HepG2 (cell line): Measurements from ENCODE around the gene PSG6. TPM values are rescaled to one million over a fixed set of nuclear protein-coding genes. Genes with fewer than 3 reads are reported as not detected.
"Not testable (repeated sequence)": the region's sequence is repeated elsewhere in the genome, so short reads cannot be mapped to it uniquely, and the experiment has no call there.

Source experiments
- ATAC-seq: fragments of 200-7000 bp; cut with Tn5 transposase; 3 replicates; pipeline ENCODE4 v1.9.1; 2020; ENCODE audit warnings: mild to moderate bottlenecking, moderate library complexity
- BruUV-seq: library from RNA; stranded (reverse); fragments of 400-500 nt; replicated peaks from 2 replicates; lab custom pipeline; 2021; lab: Mats Ljungman, UMichigan
- CTCF ChIA-PET: fragments of 300-600 bp; formaldehyde crosslinking; extraction: SDS; loops from one replicate; lab custom pipeline; 2021; ENCODE audit warnings: low total read pairs, inconsistent platforms, low intra/inter-chr PET ratio; lab: Yijun Ruan, JAX
- POLR2A ChIA-PET: fragments of 350-600 bp; sonication (Branson Sonifier 250); formaldehyde crosslinking; loops from one replicate; lab custom pipeline; 2020; ENCODE audit warnings: antibody characterized with exemption, inconsistent platforms; lab: Yijun Ruan, JAX
- DNase-seq: peaks from one replicate; pipeline ENCODE4 v3.0.0-alpha.2; 2015; ENCODE audit warnings: low spot score
- FAIRE-seq: peaks from 3 replicates; lab custom pipeline; 2011; peaks lifted over from hg19 to GRCh38; lab: Jason Lieb, UNC
- H2AFZ ChIP-seq: one replicate; pipeline ENCODE4 v1.6.1; 2011; ENCODE audit warnings: low read length, inconsistent platforms
- H3K27ac ChIP-seq: fragments of 300-600 bp; 3 replicates; pipeline ENCODE4 v1.8.0; 2011; ENCODE audit warnings: mixed run types, mild to moderate bottlenecking, mixed read lengths, low read length, inconsistent platforms; ENCODE audit not compliant: insufficient read depth; ENCODE audit errors: extremely low read length
- H3K27me3 ChIP-seq, 2 experiments: fragments of 200-600 bp in 1 of 2; 2 replicates in 1 of 2; 3 replicates in 1 of 2; pipeline versions ENCODE4 v1.6.0 to v1.8.0; 2011; ENCODE audit warnings: low read length in 2 of 2, mild to moderate bottlenecking in 2 of 2, moderate library complexity in 2 of 2, inconsistent platforms in 1 of 2; ENCODE audit not compliant: insufficient read depth in 2 of 2, control insufficient read depth in 1 of 2
- H3K36me3 ChIP-seq, 2 experiments: fragments of 200-600 bp in 1 of 2; replicated peaks in 1 of 2; 2 replicates in 1 of 2; 3 replicates in 1 of 2; pipeline versions ENCODE4 v1.5.1 to v1.8.0; 2011; ENCODE audit warnings: low read length in 2 of 2, inconsistent platforms in 1 of 2; ENCODE audit not compliant: insufficient read depth in 2 of 2, control insufficient read depth in 1 of 2
- H3K4me1 ChIP-seq: 2 replicates; pipeline ENCODE4 v1.5.1; 2012; ENCODE audit warnings: low read length, inconsistent platforms; ENCODE audit not compliant: insufficient read depth
- H3K4me2 ChIP-seq: 2 replicates; pipeline ENCODE4 v1.6.0; 2011; ENCODE audit warnings: low read depth, low read length, inconsistent platforms
- H3K4me3 ChIP-seq, 3 experiments: fragments of 200-600 bp in 1 of 3; sonication (generic), shearing (Covaris generic) in 1 of 3; replicated peaks in 1 of 3; 2 replicates each; pipeline ENCODE4 v1.5.1; 2011 to 2016; ENCODE audit warnings: low read length in 3 of 3, inconsistent platforms in 2 of 3, low read depth in 2 of 3, mild to moderate bottlenecking in 2 of 3, control low read depth in 1 of 3, mixed read lengths in 1 of 3; ENCODE audit not compliant: insufficient read depth in 1 of 3
- H3K79me2 ChIP-seq: one replicate; pipeline ENCODE4 v1.6.1; 2011; ENCODE audit warnings: low read length, inconsistent platforms; ENCODE audit not compliant: insufficient read depth
- H3K9ac ChIP-seq: 2 replicates; pipeline ENCODE4 v1.6.0; 2011; ENCODE audit warnings: mild to moderate bottlenecking, low read depth, low read length, inconsistent platforms; ENCODE audit not compliant: insufficient read depth
- H3K9me3 ChIP-seq: 2 replicates; pipeline ENCODE4 v1.5.1; 2012; ENCODE audit warnings: mild to moderate bottlenecking, low read length
- H4K20me1 ChIP-seq: 2 replicates; pipeline ENCODE4 v1.6.0; 2011; ENCODE audit warnings: inconsistent platforms, mild to moderate bottlenecking, low read length, moderate library complexity; ENCODE audit not compliant: insufficient read depth
- ATF4 ChIP-seq, 2 experiments: fragments of 450-650 bp in 1 of 2; sonication (generic) in 1 of 2; formaldehyde crosslinking; IDR thresholded peaks; 2 replicates each; pipeline versions ENCODE4 v1.5.0 to v1.8.0; 2020 to 2022; ENCODE audit warnings: mild to moderate bottlenecking in 1 of 2, missing genetic modification reagents in 1 of 2
- BORCS8-MEF2B ChIP-seq: sonication (generic); formaldehyde crosslinking; IDR thresholded peaks from 2 replicates; pipeline ENCODE4 v1.8.0; 2022; ENCODE audit warnings: mild to moderate bottlenecking, missing genetic modification reagents
- CCDC6 ChIP-seq: sonication (generic); formaldehyde crosslinking; IDR thresholded peaks from 2 replicates; pipeline ENCODE4 v1.8.1; 2022; ENCODE audit warnings: mild to moderate bottlenecking, missing genetic modification reagents, moderate library complexity
- ELF3 ChIP-seq: IDR thresholded peaks from 2 replicates; pipeline ENCODE4 v1.6.1; 2016; ENCODE audit warnings: missing genetic modification reagents, missing compliant biosample characterization
- FOXK2 ChIP-seq: fragments of 450-650 bp; IDR thresholded peaks from 2 replicates; pipeline ENCODE4 v1.6.1; 2016
- SKIL ChIP-seq: sonication (generic); formaldehyde crosslinking; IDR thresholded peaks from 2 replicates; pipeline ENCODE4 v1.8.0; 2022; ENCODE audit warnings: missing genetic modification reagents, mild to moderate bottlenecking, moderate library complexity, borderline replicate concordance
- STAG1 ChIP-seq: sonication (generic); formaldehyde crosslinking; IDR thresholded peaks from 2 replicates; pipeline ENCODE4 v1.4.0; 2020; ENCODE audit warnings: missing genetic modification reagents
- WIZ ChIP-seq: sonication (generic); formaldehyde crosslinking; IDR thresholded peaks from 2 replicates; pipeline ENCODE4 v1.5.1; 2020; ENCODE audit warnings: mild to moderate bottlenecking, missing genetic modification reagents
- YEATS2 ChIP-seq: sonication (generic); formaldehyde crosslinking; IDR thresholded peaks from 2 replicates; pipeline ENCODE4 v1.4.0; 2020; ENCODE audit warnings: missing genetic modification reagents, borderline replicate concordance
- ZBTB3 ChIP-seq: sonication (generic); formaldehyde crosslinking; IDR thresholded peaks from 2 replicates; pipeline ENCODE4 v1.4.0; 2020; ENCODE audit warnings: low read depth, mild to moderate bottlenecking, moderate library complexity, missing genetic modification reagents, borderline replicate concordance
- ZBTB39 ChIP-seq: sonication (generic); formaldehyde crosslinking; IDR thresholded peaks from 2 replicates; pipeline ENCODE4 v1.5.0; 2020; ENCODE audit warnings: missing genetic modification reagents
- ZSCAN20 ChIP-seq: sonication (generic); formaldehyde crosslinking; IDR thresholded peaks from 2 replicates; pipeline ENCODE4 v1.4.0; 2020; ENCODE audit warnings: missing genetic modification reagents, mild to moderate bottlenecking, borderline replicate concordance
- ZSCAN30 ChIP-seq: sonication (generic); formaldehyde crosslinking; IDR thresholded peaks from 2 replicates; pipeline ENCODE4 v1.5.0; 2020; ENCODE audit warnings: mild to moderate bottlenecking, missing genetic modification reagents
- ZSCAN31 ChIP-seq: sonication (generic); formaldehyde crosslinking; IDR thresholded peaks from 2 replicates; pipeline ENCODE4 v1.5.0; 2020; ENCODE audit warnings: low read depth, mild to moderate bottlenecking, missing genetic modification reagents
- WGBS: methylation state at CpG from one replicate; pipeline ENCODE4 v1.1.6; 2017; ENCODE audit warnings: low lambda C conversion rate; 5-methylcytosine and 5-hydroxymethylcytosine counted together
- in situ Hi-C: cut with HindIII; loops from 2 replicates; pipeline ENCODE4 v1.10.0; 2017; ENCODE audit warnings: low pct_unique_long_range_greater_than_20kb; ENCODE audit not compliant: extremely low pct_ligation_motif_present
- intact Hi-C: fragments of 100-400 bp; cut with micrococcal nuclease; formaldehyde crosslinking; loops from one replicate; pipeline ENCODE4 v1.10.0; 2022; ENCODE audit not compliant: unreplicated experiment
- polyA plus RNA-seq, 8 experiments: library from polyadenylated mRNA; depleted of rRNA in 3 of 8; stranded (reverse) in 7 of 8; unstranded in 1 of 8; fragments of >200 nt; fragmentation: Illumina TruSeq in 4 of 8; extraction: Trizol in 4 of 8; gene quantifications; 2 replicates each; pipeline versions ENCODE4 v1.2.1 to v1.2.3, GENCODE V29; 2011 to 2016; ENCODE audit warnings: low read depth in 4 of 8, missing spikeins in 1 of 8, mixed read lengths in 1 of 8; ENCODE audit not compliant: insufficient read depth in 1 of 8
- total RNA-seq, 5 experiments: library from RNA; depleted of rRNA; stranded (reverse); fragments of >200 nt; fragmentation: Illumina TruSeq; extraction: Trizol; gene quantifications; 2 replicates each; pipeline ENCODE4 v1.2.3, GENCODE V29; 2016; ENCODE audit warnings: low read depth in 1 of 5

Gene PSG6
- total and polyA plus RNA-seq, 2 of the 13 experiments (the other 11 are each of a cell fraction or from before 2014, with no cell fraction given) = not detected

- ChIA-PET POLR2A (no interaction called here), CTCF (no interaction called here)
- Histone ChIP-seq H4K20me1 (no peaks in the 10 kb centered on the region), H3K36me3 (no peaks in the 10 kb centered on the region), H3K4me1 (no peaks in the 10 kb centered on the region), H3K4me3 (no peak within 1 kb of the TSS), H3K79me2 (no peaks in the 10 kb centered on the region), H3K9me3 (no peaks in the 10 kb centered on the region), H3K27ac (no peak within 1 kb of the TSS), H3K27me3 (no peaks in the 10 kb centered on the region), H3K4me2 (no peak within 1 kb of the TSS), H2AFZ (no peak within 1 kb of the TSS), H3K9ac (no peak within 1 kb of the TSS)
- no peak for DNase-seq
- ATAC-seq = no peak
- FAIRE-seq = no peak
- BruUV-seq = no TSS peak
- TF ChIP-seq SKIL (CRISPR knock-in tag) = no peak
- no peak for TF ChIP-seq ATF4 (CRISPR knock-in tag; IDR thresholded peaks at IDR 0.05)
- TF ChIP-seq ZSCAN31 = no peak
- TF ChIP-seq ZBTB3 (CRISPR knock-in tag) = no peak
- no peak for TF ChIP-seq ZBTB39 (CRISPR knock-in tag)
- TF ChIP-seq YEATS2 (CRISPR knock-in tag) = no peak
- no peak for TF ChIP-seq CCDC6 (CRISPR knock-in tag)
- TF ChIP-seq FOXK2 = no peak
- TF ChIP-seq STAG1 = no peak
- TF ChIP-seq ELF3 (CRISPR knock-in tag) = no peak
- TF ChIP-seq BORCS8-MEF2B (CRISPR knock-in tag) = no peak
- no peak for TF ChIP-seq ZSCAN30
- no peak for TF ChIP-seq WIZ (CRISPR knock-in tag)
- TF ChIP-seq ZSCAN20 = no peak
- intact Hi-C loops (loop anchor here (10.0 kb wide), 1 partner anchor 85 kb away; no protein-coding TSS in a partner anchor), in situ Hi-C loops (no loop called here)
- WGBS = 0% methylated on average over 2 of the region's 2 CpGs
Observed at GRCh38 chr19:42879613-42880012, 38.1 kb downstream of the PSG6 start, which contains the start of gene PSG1. Gene PSG1 (minus strand): TSS chr19:42879713. CDS start chr19:42879581, 132 bp downstream.

- H3K9ac ChIP-seq, H3K4me2 ChIP-seq, intact Hi-C loops, ATAC-seq, in situ Hi-C loops, H4K20me1 ChIP-seq, BruUV-seq, DNase-seq, H3K36me3 ChIP-seq, POLR2A ChIA-PET, H3K27me3 ChIP-seq, H3K9me3 ChIP-seq, H3K4me3 ChIP-seq, FAIRE-seq, H3K79me2 ChIP-seq, H3K4me1 ChIP-seq, H3K27ac ChIP-seq, CTCF ChIA-PET, H2AFZ ChIP-seq: not testable (repeated sequence)
Observed at GRCh38 chr19:42876596-42876995, 41.1 kb downstream of the PSG6 start.
